ENCODE results near the gene FBXO9.
"Not testable (repeated sequence)": the region's sequence is repeated elsewhere in the genome, so short reads cannot be mapped to it uniquely, and the experiment has no call there.

Gene FBXO9

GRCh38 chr6:53048431-53049195, 16.6 kb upstream of the FBXO9 start:
- DNase-seq (ENCODE audit: low spot score): peak; percentile 83

GRCh38 chr6:53049415-53049814, 15.8 kb upstream of the FBXO9 start:
- peak; percentile 26 for DNase-seq (ENCODE audit: low spot score)

- DNase-seq (ENCODE audit: low spot score): not testable (repeated sequence)
Measured at GRCh38 chr6:53052152-53052551, 13.1 kb upstream of the FBXO9 start.

GRCh38 chr6:53054532-53054931, 10.7 kb upstream of the FBXO9 start:
- DNase-seq (ENCODE audit: low spot score): peak; percentile 36

GRCh38 chr6:53055873-53056272, 9.3 kb upstream of the FBXO9 start:
- no peak for DNase-seq (ENCODE audit: low spot score)

- no peak for DNase-seq (ENCODE audit: low spot score)
Measured at GRCh38 chr6:53056273-53056672, 8.9 kb upstream of the FBXO9 start.

GRCh38 chr6:53058388-53059195, 6.6 kb upstream of the FBXO9 start:
- peak; percentile 55 for DNase-seq (ENCODE audit: low spot score)

GRCh38 chr6:53059648-53060589, 5.3 kb upstream of the FBXO9 start:
- no peak for DNase-seq (ENCODE audit: low spot score)

GRCh38 chr6:53062169-53062539, 3.0 kb upstream of the FBXO9 start:
- no peak for DNase-seq (ENCODE audit: low spot score)

GRCh38 chr6:53064255-53064654, 949 bp upstream of the FBXO9 start:
- DNase-seq (ENCODE audit: low spot score): not testable (repeated sequence)

- peak; percentile 93 for DNase-seq (ENCODE audit: low spot score)
Measured at GRCh38 chr6:53064726-53065265, 408 bp upstream of the FBXO9 start.

- peak; percentile 27 for DNase-seq (ENCODE audit: low spot score)
Measured at GRCh38 chr6:53066077-53066417, 843 bp downstream of the FBXO9 start.

GRCh38 chr6:53066874-53067706, 1.9 kb downstream of the FBXO9 start:
- DNase-seq (ENCODE audit: low spot score): no peak

- no peak for DNase-seq (ENCODE audit: low spot score)
Measured at GRCh38 chr6:53067849-53068361, 2.7 kb downstream of the FBXO9 start.

- DNase-seq (ENCODE audit: low spot score): no peak
Measured at GRCh38 chr6:53069427-53069826, 4.2 kb downstream of the FBXO9 start.

GRCh38 chr6:53070806-53071205, 5.6 kb downstream of the FBXO9 start:
- no peak for DNase-seq (ENCODE audit: low spot score)

- no peak for DNase-seq (ENCODE audit: low spot score)
Measured at GRCh38 chr6:53074347-53074746, 9.1 kb downstream of the FBXO9 start.

- no peak for DNase-seq (ENCODE audit: low spot score)
Measured at GRCh38 chr6:53080813-53081212, 15.6 kb downstream of the FBXO9 start.

- DNase-seq (ENCODE audit: low spot score): no peak
Measured at GRCh38 chr6:53086302-53086701, 21.1 kb downstream of the FBXO9 start.

- DNase-seq (ENCODE audit: low spot score): no peak
Measured at GRCh38 chr6:53089948-53090347, 24.7 kb downstream of the FBXO9 start.

- no peak for DNase-seq (ENCODE audit: low spot score)
Measured at GRCh38 chr6:53090576-53090975, 25.4 kb downstream of the FBXO9 start.
